ENCODE results near the gene LIM2.

Gene LIM2

GRCh38 chr19:51361239-51361638 is 26.5 kb downstream of the LIM2 start:
- TF ChIP-seq ZC3H10 (CRISPR knock-in tag; IDR thresholded peaks at IDR 0.05), result no peak
- ATAC-seq, result no peak

DNA sequence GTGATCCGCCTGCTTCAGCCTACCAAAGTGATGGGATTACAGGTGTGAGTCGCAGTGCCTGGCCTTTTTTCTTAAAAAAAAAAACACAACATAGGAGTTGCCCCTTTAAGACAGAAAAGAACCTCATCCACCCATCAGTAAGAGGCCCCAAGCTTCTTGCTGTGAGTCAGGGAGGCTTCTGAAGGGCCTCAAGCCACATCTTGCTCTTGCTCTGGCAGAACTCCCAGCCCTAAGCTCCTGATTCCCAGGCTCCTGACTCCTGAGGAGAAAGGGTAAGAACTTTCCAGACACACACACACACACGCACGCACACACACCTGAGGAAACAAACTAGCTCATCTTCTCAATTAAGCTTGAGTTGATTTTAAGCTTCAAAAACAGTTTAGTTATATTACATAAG is 28.5 kb downstream of the LIM2 start:
- ATAC-seq, result peak; percentile 73
- TF ChIP-seq RARB (CRISPR knock-in tag; IDR thresholded peaks at IDR 0.05) (no peak), GLIS3 (CRISPR knock-in tag; IDR thresholded peaks at IDR 0.05) (no peak), BACH2 (CRISPR knock-in tag; IDR thresholded peaks at IDR 0.05; ENCODE audit: borderline replicate concordance) (no peak), ISL1 (CRISPR knock-in tag; IDR thresholded peaks at IDR 0.05) (no peak), ARNTL (CRISPR knock-in tag; IDR thresholded peaks at IDR 0.05; ENCODE audit: borderline replicate concordance, low read depth) (no peak), ZFP30 (CRISPR knock-in tag; IDR thresholded peaks at IDR 0.05) (no peak), CSDC2 (CRISPR knock-in tag; IDR thresholded peaks at IDR 0.05) (no peak), PPARA (CRISPR knock-in tag; IDR thresholded peaks at IDR 0.05; ENCODE audit: borderline replicate concordance) (no peak), TCF4 (CRISPR knock-in tag; IDR thresholded peaks at IDR 0.05; ENCODE audit: borderline replicate concordance) (no peak), TSHZ2 (CRISPR knock-in tag; IDR thresholded peaks at IDR 0.05) (no peak), ZFP3 (CRISPR knock-in tag; IDR thresholded peaks at IDR 0.05) (no peak), ZNF8 (CRISPR knock-in tag; IDR thresholded peaks at IDR 0.05) (no peak), TOX (CRISPR knock-in tag; IDR thresholded peaks at IDR 0.05; ENCODE audit: borderline replicate concordance) (no peak), OSR1 (CRISPR knock-in tag; IDR thresholded peaks at IDR 0.05) (no peak)
- TF ChIP-seq, protein P1, sequence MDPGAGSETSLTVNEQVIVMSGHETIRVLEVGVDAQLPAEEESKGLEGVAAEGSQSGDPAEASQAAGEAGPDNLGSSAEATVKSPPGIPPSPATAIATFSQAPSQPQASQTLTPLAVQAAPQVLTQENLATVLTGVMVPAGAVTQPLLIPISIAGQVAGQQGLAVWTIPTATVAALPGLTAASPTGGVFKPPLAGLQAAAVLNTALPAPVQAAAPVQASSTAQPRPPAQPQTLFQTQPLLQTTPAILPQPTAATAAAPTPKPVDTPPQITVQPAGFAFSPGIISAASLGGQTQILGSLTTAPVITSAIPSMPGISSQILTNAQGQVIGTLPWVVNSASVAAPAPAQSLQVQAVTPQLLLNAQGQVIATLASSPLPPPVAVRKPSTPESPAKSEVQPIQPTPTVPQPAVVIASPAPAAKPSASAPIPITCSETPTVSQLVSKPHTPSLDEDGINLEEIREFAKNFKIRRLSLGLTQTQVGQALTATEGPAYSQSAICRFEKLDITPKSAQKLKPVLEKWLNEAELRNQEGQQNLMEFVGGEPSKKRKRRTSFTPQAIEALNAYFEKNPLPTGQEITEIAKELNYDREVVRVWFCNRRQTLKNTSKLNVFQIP (CRISPR knock-in tag; IDR thresholded peaks at IDR 0.05; ENCODE audit: borderline replicate concordance, low read depth), result no peak
- TF ChIP-seq, protein P2, sequence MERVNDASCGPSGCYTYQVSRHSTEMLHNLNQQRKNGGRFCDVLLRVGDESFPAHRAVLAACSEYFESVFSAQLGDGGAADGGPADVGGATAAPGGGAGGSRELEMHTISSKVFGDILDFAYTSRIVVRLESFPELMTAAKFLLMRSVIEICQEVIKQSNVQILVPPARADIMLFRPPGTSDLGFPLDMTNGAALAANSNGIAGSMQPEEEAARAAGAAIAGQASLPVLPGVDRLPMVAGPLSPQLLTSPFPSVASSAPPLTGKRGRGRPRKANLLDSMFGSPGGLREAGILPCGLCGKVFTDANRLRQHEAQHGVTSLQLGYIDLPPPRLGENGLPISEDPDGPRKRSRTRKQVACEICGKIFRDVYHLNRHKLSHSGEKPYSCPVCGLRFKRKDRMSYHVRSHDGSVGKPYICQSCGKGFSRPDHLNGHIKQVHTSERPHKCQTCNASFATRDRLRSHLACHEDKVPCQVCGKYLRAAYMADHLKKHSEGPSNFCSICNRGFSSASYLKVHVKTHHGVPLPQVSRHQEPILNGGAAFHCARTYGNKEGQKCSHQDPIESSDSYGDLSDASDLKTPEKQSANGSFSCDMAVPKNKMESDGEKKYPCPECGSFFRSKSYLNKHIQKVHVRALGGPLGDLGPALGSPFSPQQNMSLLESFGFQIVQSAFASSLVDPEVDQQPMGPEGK (CRISPR knock-in tag; IDR thresholded peaks at IDR 0.05; ENCODE audit: borderline replicate concordance), result no peak

DNA sequence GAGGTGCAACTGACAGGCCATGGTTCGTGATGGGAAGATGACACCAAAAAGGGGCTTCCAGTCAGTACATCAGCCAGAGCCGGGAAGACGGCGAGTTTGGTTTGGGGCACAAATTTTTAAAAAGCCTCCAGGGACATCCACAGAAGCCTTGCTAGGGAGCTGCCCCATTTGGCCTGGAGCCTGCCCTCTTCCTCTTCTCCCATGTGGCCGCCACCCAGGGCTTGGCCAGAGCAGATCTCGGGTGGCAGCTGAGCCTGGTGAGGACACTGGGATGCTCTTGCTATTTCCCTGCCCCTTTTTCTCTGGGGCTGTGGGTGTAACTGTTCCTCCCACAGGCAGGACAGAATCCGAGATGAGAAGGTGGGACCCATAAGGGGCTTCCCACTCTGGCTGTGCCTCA is 29.8 kb downstream of the LIM2 start:
- TF ChIP-seq ZNF8 (CRISPR knock-in tag; IDR thresholded peaks at IDR 0.05), result no peak
- TF ChIP-seq, protein P2 (CRISPR knock-in tag; IDR thresholded peaks at IDR 0.05; ENCODE audit: borderline replicate concordance), result no peak
- no peak for TF ChIP-seq ARNTL (CRISPR knock-in tag; IDR thresholded peaks at IDR 0.05; ENCODE audit: borderline replicate concordance, low read depth)
- TF ChIP-seq TCF4 (CRISPR knock-in tag; IDR thresholded peaks at IDR 0.05; ENCODE audit: borderline replicate concordance), result no peak
- TF ChIP-seq ESRRG (CRISPR knock-in tag; IDR thresholded peaks at IDR 0.05), result no peak
- TF ChIP-seq OSR1 (CRISPR knock-in tag; IDR thresholded peaks at IDR 0.05), result no peak
- TF ChIP-seq ISL1 (CRISPR knock-in tag; IDR thresholded peaks at IDR 0.05), result no peak
- TF ChIP-seq CSDC2 (CRISPR knock-in tag; IDR thresholded peaks at IDR 0.05), result no peak
- TF ChIP-seq ZC3H10 (CRISPR knock-in tag; IDR thresholded peaks at IDR 0.05), result no peak
- no peak for TF ChIP-seq RARB (CRISPR knock-in tag; IDR thresholded peaks at IDR 0.05)
- no peak for TF ChIP-seq ZNF565 (CRISPR knock-in tag; conservative IDR thresholded peaks at IDR 0.05; ENCODE audit: low read depth)
- TF ChIP-seq, protein P1 (CRISPR knock-in tag; IDR thresholded peaks at IDR 0.05; ENCODE audit: borderline replicate concordance, low read depth), result no peak
- no peak for TF ChIP-seq BACH2 (CRISPR knock-in tag; IDR thresholded peaks at IDR 0.05; ENCODE audit: borderline replicate concordance)
- TF ChIP-seq GLIS3 (CRISPR knock-in tag; IDR thresholded peaks at IDR 0.05), result no peak
- TF ChIP-seq SNAI2 (CRISPR knock-in tag; IDR thresholded peaks at IDR 0.05), result no peak
- no peak for TF ChIP-seq ZNF70 (CRISPR knock-in tag; IDR thresholded peaks at IDR 0.05)
- TF ChIP-seq ZFP30 (CRISPR knock-in tag; IDR thresholded peaks at IDR 0.05), result no peak
- no peak for ATAC-seq

All from SK-N-SH treated with all-trans-retinoic acid at 6 μM for 48 hours (cell line).